HL-60 (cell line): ENCODE measurements around the gene WNT7A.

ENCODE experiments used
- DNase-seq, 2 experiments: peaks; one replicate each; pipeline ENCODE4 v3.0.0-alpha.2; 2010 to 2020; ENCODE audit warnings: low read depth in 1 of 2, low spot score in 1 of 2
- H3K27ac ChIP-seq: fragments of 250-450 bp; sonication (Bioruptor Pico); replicated peaks from 2 replicates; pipeline ENCODE4 v1.5.1; 2020; ENCODE audit warnings: mild to moderate bottlenecking, moderate library complexity
- H3K27me3 ChIP-seq: fragments of 250-450 bp; sonication (Bioruptor Pico); 2 replicates; pipeline ENCODE4 v1.5.1; 2021; ENCODE audit warnings: mild to moderate bottlenecking, moderate library complexity; ENCODE audit not compliant: insufficient read depth, poor library complexity, severe bottlenecking
- H3K4me3 ChIP-seq: replicated peaks from 2 replicates; pipeline ENCODE4 v1.5.1; 2011; ENCODE audit warnings: mild to moderate bottlenecking, control low read depth, low read length; ENCODE audit not compliant: insufficient read depth
- CTCF ChIP-seq: IDR thresholded peaks from one replicate; pipeline ENCODE4 v1.5.1; 2011; ENCODE audit warnings: low read length, control low read depth, inconsistent platforms; ENCODE audit not compliant: insufficient read depth
- GABPA ChIP-seq: IDR thresholded peaks from 2 replicates; pipeline ENCODE4 v1.6.1; 2012; ENCODE audit warnings: low read depth
- POLR2AphosphoS5 ChIP-seq: IDR thresholded peaks from 2 replicates; pipeline ENCODE4 v1.6.1; 2012; ENCODE audit warnings: low read depth
- REST ChIP-seq: IDR thresholded peaks from 2 replicates; pipeline ENCODE4 v1.6.1; 2012; ENCODE audit warnings: low read depth; ENCODE audit not compliant: insufficient replicate concordance
- SPI1 ChIP-seq: IDR thresholded peaks from 2 replicates; pipeline ENCODE4 v1.6.1; 2012; ENCODE audit warnings: low read depth, mild to moderate bottlenecking, borderline replicate concordance

The WNT7A gene

GRCh38 chr3:13840456-13840855 lies 39.4 kb downstream of the WNT7A start:
- Histone ChIP-seq H3K27me3 (no peaks in the 10 kb centered on the region), H3K4me3 (no peak overlapping the region), H3K27ac (no peak overlapping the region)
- no peak for TF ChIP-seq CTCF
- TF ChIP-seq REST, result no peak
- TF ChIP-seq SPI1, result no peak
- TF ChIP-seq POLR2AphosphoS5, result no peak
- TF ChIP-seq GABPA, result no peak
- no peak for DNase-seq

- DNase-seq, result no peak
- H3K4me3 ChIP-seq, result no peak overlapping the region
- no peaks in the 10 kb centered on the region for H3K27me3 ChIP-seq
- TF ChIP-seq GABPA (no peak), CTCF (no peak), REST (no peak), POLR2AphosphoS5 (no peak), SPI1 (no peak)
- no peak overlapping the region for H3K27ac ChIP-seq
Observed at GRCh38 chr3:13839726-13840340, 40.0 kb downstream of the WNT7A start.

- Histone ChIP-seq H3K27ac (no peak overlapping the region), H3K27me3 (no peaks in the 10 kb centered on the region), H3K4me3 (no peak overlapping the region)
- no peak for DNase-seq
- TF ChIP-seq REST (no peak), SPI1 (no peak), POLR2AphosphoS5 (no peak), GABPA (no peak), CTCF (no peak)
Observed at GRCh38 chr3:13839253-13839652, 40.6 kb downstream of the WNT7A start.
